GM18508 (cell line): ENCODE results near the gene AMBP.

Source experiments
- ATAC-seq: cut with Tn5 transposase; IDR thresholded peaks from one replicate; pipeline ENCODE4 v1.9.1; 2021; ENCODE audit warnings: moderate number of reproducible peaks; ENCODE audit not compliant: insufficient read depth, unreplicated experiment

Gene AMBP

GRCh38 chr9:114114364-114114763 is 36.3 kb upstream of the AMBP start:
- no peak for ATAC-seq

GRCh38 chr9:114112778-114113584 is 34.9 kb upstream of the AMBP start:
- no peak for ATAC-seq

GRCh38 chr9:114112325-114112724 is 34.2 kb upstream of the AMBP start:
- ATAC-seq: no peak

GRCh38 chr9:114110180-114110579 is 32.1 kb upstream of the AMBP start:
- no peak for ATAC-seq

- no peak for ATAC-seq
These were observed 31.0 kb upstream of the AMBP start for GRCh38 chr9:114109124-114109523.

GRCh38 chr9:114108016-114108833 is 30.1 kb upstream of the AMBP start:
- no peak for ATAC-seq

GRCh38 chr9:114107286-114108001 is 29.3 kb upstream of the AMBP start:
- no peak for ATAC-seq

- ATAC-seq: no peak
These were observed 27.1 kb upstream of the AMBP start for GRCh38 chr9:114105236-114105635.

- ATAC-seq: no peak
These were observed 24.4 kb upstream of the AMBP start for GRCh38 chr9:114102484-114102883.

GRCh38 chr9:114100536-114100935 is 22.4 kb upstream of the AMBP start:
- no peak for ATAC-seq

- no peak for ATAC-seq
These were observed 21.7 kb upstream of the AMBP start for GRCh38 chr9:114099669-114100270.

- ATAC-seq: no peak
These were observed 21.0 kb upstream of the AMBP start, which contains the start of gene KIF12 for GRCh38 chr9:114098936-114099668. Gene KIF12, minus strand, starts transcription at chr9:114099292. Its CDS starts 16 bp downstream, at chr9:114099276.

- no peak for ATAC-seq
These were observed 20.2 kb upstream of the AMBP start for GRCh38 chr9:114098021-114098935.

- ATAC-seq: no peak
These were observed 19.5 kb upstream of the AMBP start for GRCh38 chr9:114097613-114098020.

- ATAC-seq: no peak
These were observed 18.9 kb upstream of the AMBP start for GRCh38 chr9:114096866-114097612.

GRCh38 chr9:114096041-114096511 is 18.0 kb upstream of the AMBP start:
- ATAC-seq: no peak

GRCh38 chr9:114094971-114095370 is 16.9 kb upstream of the AMBP start:
- no peak for ATAC-seq
